H1 (cell line): ENCODE results near the gene ETV5. TPM values are rescaled to one million over a fixed set of nuclear protein-coding genes. Genes with fewer than 3 reads are reported as not detected.
A peak's percentile ranks its signal among the peaks of the same experiment; 100 is the strongest.

ENCODE experiments used
- CTCF ChIA-PET: fragments of 300-600 bp; sonication (Branson Sonifier 250); formaldehyde crosslinking; loops from one replicate; lab custom pipeline; 2021; ENCODE audit not compliant: partially characterized antibody; lab: Charles Lee
- POLR2A ChIA-PET: fragments of 300-600 bp; sonication (Branson Sonifier 250); formaldehyde crosslinking; loops from one replicate; lab custom pipeline; 2021; ENCODE audit warnings: inconsistent platforms; ENCODE audit not compliant: partially characterized antibody; lab: Charles Lee
- DNase-seq, 2 experiments: peaks; one replicate each; pipeline versions ENCODE4 v3.0.0 to v3.0.0-alpha.2; 2010 to 2022; ENCODE audit warnings: low spot score in 2 of 2, low read depth in 1 of 2, mixed read lengths in 1 of 2
- FAIRE-seq: peaks from 2 replicates; lab custom pipeline; 2011; peaks lifted over from hg19 to GRCh38; lab: Jason Lieb, UNC
- H2AFZ ChIP-seq: 2 replicates; pipeline ENCODE4 v1.8.1; 2012; ENCODE audit warnings: low read length, inconsistent platforms
- H2AK5ac ChIP-seq: 2 replicates; pipeline ENCODE4 v1.6.1; 2013; ENCODE audit warnings: low read depth, low read length
- H2BK120ac ChIP-seq: replicated peaks from 2 replicates; pipeline ENCODE3; 2013; ENCODE audit warnings: low read depth, low read length, inconsistent platforms
- H2BK12ac ChIP-seq: 2 replicates; pipeline ENCODE4 v1.6.1; 2013; ENCODE audit warnings: low read depth, low read length
- H2BK15ac ChIP-seq: 2 replicates; pipeline ENCODE4 v1.6.1; 2013; ENCODE audit warnings: low read length
- H2BK20ac ChIP-seq: 2 replicates; pipeline ENCODE4 v1.6.1; 2013; ENCODE audit warnings: low read length
- H2BK5ac ChIP-seq: 2 replicates; pipeline ENCODE4 v1.6.1; 2013; ENCODE audit warnings: low read depth, low read length
- H3K14ac ChIP-seq: 2 replicates; pipeline ENCODE4 v1.6.1; 2013; ENCODE audit warnings: inconsistent platforms; ENCODE audit not compliant: insufficient read length
- H3K18ac ChIP-seq: 2 replicates; pipeline ENCODE4 v1.6.1; 2013; ENCODE audit warnings: low read length; ENCODE audit errors: extremely low read depth
- H3K23ac ChIP-seq: 2 replicates; pipeline ENCODE4 v1.6.1; 2013; ENCODE audit warnings: inconsistent platforms; ENCODE audit not compliant: insufficient read length
- H3K23me2 ChIP-seq: 2 replicates; pipeline ENCODE4 v1.6.1; 2013; ENCODE audit warnings: low read depth, low read length
- H3K27ac ChIP-seq: 2 replicates; pipeline ENCODE4 v1.6.1; 2011; ENCODE audit warnings: low read depth, low read length, inconsistent platforms
- H3K27me3 ChIP-seq, 4 experiments: replicated peaks in 1 of 4; 1 replicate in 1 of 4; 2 replicates in 3 of 4; pipeline versions ENCODE4 v1.6.1 to v1.8.1; 2011 to 2013; ENCODE audit warnings: low read length in 3 of 4, mild to moderate bottlenecking in 3 of 4, inconsistent platforms in 2 of 4, mixed read lengths in 2 of 4, moderate library complexity in 1 of 4; ENCODE audit not compliant: control insufficient read depth in 3 of 4, insufficient read depth in 3 of 4; ENCODE audit errors: extremely low read depth in 1 of 4
- H3K36me3 ChIP-seq, 4 experiments: 2 replicates each; pipeline versions ENCODE4 v1.6.1 to v1.8.1; 2011 to 2013; ENCODE audit warnings: mild to moderate bottlenecking in 4 of 4, low read length in 3 of 4, moderate library complexity in 2 of 4, control low read depth in 1 of 4, inconsistent platforms in 1 of 4; ENCODE audit not compliant: insufficient read depth in 4 of 4, control insufficient read depth in 2 of 4
- H3K4ac ChIP-seq: replicated peaks from 2 replicates; pipeline ENCODE3; 2013; ENCODE audit warnings: low read length, low read depth, mixed read lengths, inconsistent platforms; ENCODE audit not compliant: insufficient read length
- H3K4me1 ChIP-seq, 4 experiments: replicated peaks in 1 of 4; 1 replicate in 1 of 4; 2 replicates in 3 of 4; pipeline versions ENCODE4 v1.6.1 to v1.8.1; 2011 to 2013; ENCODE audit warnings: low read length in 3 of 4, inconsistent platforms in 2 of 4, mixed read lengths in 1 of 4; ENCODE audit not compliant: insufficient read depth in 4 of 4, control insufficient read depth in 3 of 4
- H3K4me2 ChIP-seq, 2 experiments: 2 replicates each; pipeline versions ENCODE4 v1.6.1 to v1.8.1; 2011 to 2013; ENCODE audit warnings: low read depth in 2 of 2, low read length in 2 of 2, control low read depth in 1 of 2, inconsistent platforms in 1 of 2, mild to moderate bottlenecking in 1 of 2; ENCODE audit not compliant: insufficient read depth in 1 of 2
- H3K4me3 ChIP-seq, 4 experiments: fragments of 200-600, 300-600 bp in 1 of 4; sonication (generic), shearing (Covaris generic), sonication (Bioruptor Twin) in 1 of 4; 2 replicates each; pipeline versions ENCODE4 v1.5.1 to v1.8.1; 2011 to 2016; ENCODE audit warnings: low read length in 4 of 4, low read depth in 3 of 4, control low read depth in 2 of 4, inconsistent platforms in 2 of 4, mild to moderate bottlenecking in 2 of 4, mixed read lengths in 1 of 4, moderate library complexity in 1 of 4; ENCODE audit not compliant: insufficient read depth in 2 of 4; ENCODE audit errors: extremely low read depth in 1 of 4
- H3K56ac ChIP-seq: replicated peaks from 2 replicates; pipeline ENCODE3; 2013; ENCODE audit warnings: low read depth, mild to moderate bottlenecking, mixed read lengths, low read length, inconsistent platforms; ENCODE audit not compliant: insufficient read length
- H3K79me1 ChIP-seq: 2 replicates; pipeline ENCODE4 v1.6.1; 2013; ENCODE audit warnings: low read depth, low read length, control low read depth
- H3K79me2 ChIP-seq, 2 experiments: 2 replicates each; pipeline versions ENCODE4 v1.6.1 to v1.8.1; 2012 to 2013; ENCODE audit warnings: low read length in 2 of 2, mild to moderate bottlenecking in 2 of 2, inconsistent platforms in 1 of 2; ENCODE audit not compliant: insufficient read depth in 2 of 2, control insufficient read depth in 1 of 2
- H3K9ac ChIP-seq, 4 experiments: replicated peaks in 1 of 4; 1 replicate in 1 of 4; 2 replicates in 3 of 4; pipeline versions ENCODE4 v1.6.1 to v1.8.1; 2011 to 2013; ENCODE audit warnings: low read depth in 3 of 4, low read length in 3 of 4, control low read depth in 2 of 4, mild to moderate bottlenecking in 2 of 4, moderate library complexity in 2 of 4, inconsistent platforms in 1 of 4; ENCODE audit errors: extremely low read depth in 1 of 4
- H3K9me3 ChIP-seq, 2 experiments: 2 replicates each; pipeline versions ENCODE4 v1.6.1 to v1.8.1; 2012 to 2013; ENCODE audit warnings: mild to moderate bottlenecking in 2 of 2, moderate library complexity in 2 of 2, control low read depth in 1 of 2, inconsistent platforms in 1 of 2, low read depth in 1 of 2, low read length in 1 of 2, mixed read lengths in 1 of 2; ENCODE audit not compliant: insufficient read depth in 2 of 2
- H4K20me1 ChIP-seq, 2 experiments: replicated peaks in 1 of 2; 2 replicates each; pipeline versions ENCODE3 to v1.8.1; 2011 to 2013; ENCODE audit warnings: inconsistent platforms in 2 of 2, low read length in 2 of 2, mild to moderate bottlenecking in 1 of 2; ENCODE audit not compliant: insufficient read depth in 2 of 2, control insufficient read depth in 1 of 2
- H4K5ac ChIP-seq: 2 replicates; pipeline ENCODE4 v1.6.1; 2013; ENCODE audit warnings: low read length, low read depth, mixed read lengths, inconsistent platforms; ENCODE audit not compliant: insufficient read length
- H4K8ac ChIP-seq: 2 replicates; pipeline ENCODE4 v1.8.0; 2013; ENCODE audit warnings: mild to moderate bottlenecking, moderate library complexity, low read length, inconsistent platforms; ENCODE audit not compliant: insufficient read depth; ENCODE audit errors: extremely low read depth
- H4K91ac ChIP-seq: replicated peaks from 2 replicates; pipeline ENCODE3; 2013; ENCODE audit warnings: low read length, mixed read lengths, inconsistent platforms; ENCODE audit not compliant: insufficient read length
- BACH1 ChIP-seq: IDR thresholded peaks from 2 replicates; pipeline ENCODE4 v1.6.1; 2012; ENCODE audit warnings: low read length, improper control_type of control experiment
- EZH2 ChIP-seq: fragments of 200-600 bp; sonication (generic); IDR thresholded peaks from 2 replicates; pipeline ENCODE4 v1.7.1; 2012; ENCODE audit warnings: low read depth, mild to moderate bottlenecking, moderate library complexity, low read length, inconsistent platforms; ENCODE audit not compliant: severe bottlenecking
- GABPA ChIP-seq: IDR thresholded peaks from 2 replicates; pipeline ENCODE4 v1.6.1; 2011; ENCODE audit warnings: mild to moderate bottlenecking, low read length, moderate library complexity, borderline replicate concordance; ENCODE audit not compliant: insufficient read depth
- MAFK ChIP-seq: IDR thresholded peaks from 2 replicates; pipeline ENCODE4 v1.6.1; 2012; ENCODE audit warnings: low read depth, mild to moderate bottlenecking, improper control_type of control experiment, low read length
- NANOG ChIP-seq: IDR thresholded peaks from 2 replicates; pipeline ENCODE4 v1.6.1; 2011; ENCODE audit warnings: low read length, low read depth, mild to moderate bottlenecking, inconsistent platforms; ENCODE audit not compliant: insufficient read depth, poor library complexity, severe bottlenecking
- SP2 ChIP-seq: IDR thresholded peaks from 2 replicates; pipeline ENCODE4 v1.6.1; 2012; ENCODE audit warnings: mild to moderate bottlenecking, low read length, inconsistent platforms
- SUZ12 ChIP-seq: fragments of 200-600 bp; sonication (generic); IDR thresholded peaks from 2 replicates; pipeline ENCODE4 v1.6.1; 2012; ENCODE audit warnings: mild to moderate bottlenecking, inconsistent platforms, low read length, moderate library complexity, mixed read lengths
- TEAD4 ChIP-seq: IDR thresholded peaks from 2 replicates; pipeline ENCODE4 v1.6.1; 2012; ENCODE audit warnings: low read depth, low read length, inconsistent platforms, mixed read lengths
- WGBS, 2 experiments: shearing (Covaris generic) in 1 of 2; methylation state at CpG; one replicate each; pipeline versions ENCODE4 v1.1.6 to v1.1.7; 2013 to 2015; ENCODE audit warnings: low lambda C conversion rate in 2 of 2, mixed read lengths in 2 of 2, inconsistent platforms in 1 of 2, low coverage in 1 of 2, missing lambda C conversion rate in 1 of 2; ENCODE audit not compliant: insufficient replicate concordance in 2 of 2, insufficient coverage in 1 of 2, insufficient read length in 1 of 2; ENCODE audit errors: extremely low coverage in 1 of 2, missing lambda C conversion rate in 1 of 2; 5-methylcytosine and 5-hydroxymethylcytosine counted together
- polyA plus RNA-seq, 7 experiments: library from polyadenylated mRNA; depleted of rRNA in 3 of 7; stranded (reverse) in 5 of 7; unstranded in 2 of 7; fragments of >200 nt in 5 of 7; fragments of 200-250 nt in 2 of 7; gene quantifications; 1 replicate in 5 of 7; 2 replicates in 1 of 7; 4 replicates in 1 of 7; pipeline versions ENCODE4 v1.2.1 to v1.2.3, GENCODE V29; 2011 to 2013; ENCODE audit warnings: missing spikeins in 2 of 7, mixed read lengths in 2 of 7
- total RNA-seq: library from RNA; stranded (reverse); fragmentation: NEBNext Ultra II Directional; extraction: Animal tissue kit (Norgen Biotek cat#: 25700); gene quantifications from 2 replicates; pipeline ENCODE4 v1.2.1, GENCODE V29; 2021
- TF ChIP-seq, protein P1 (sequence below): IDR thresholded peaks from 2 replicates; pipeline ENCODE4 v1.6.1; 2012; ENCODE audit warnings: inconsistent platforms

The ETV5 gene
- total and polyA plus RNA-seq, 2 of the 8 experiments (the other 6 are each of a cell fraction or from before 2014, with no cell fraction given), result 13.1 to 36.9 TPM

GRCh38 chr3:186128158-186128557 is 19.3 kb upstream of the ETV5 start:
- H3K4me3 ChIP-seq, result no peak overlapping the region
- FAIRE-seq (peak; percentile 48), DNase-seq (no peak)
- H3K4me2 ChIP-seq, result 0 out of 4 replicates have a peak overlapping the region, but pooled peaks of 1 of the 2 experiments have one; percentile 28
- no peak overlapping the region for H3K56ac ChIP-seq
- H2BK12ac ChIP-seq, result no peak overlapping the region
- H4K20me1 ChIP-seq, result peaks cover 0 to 3% of the 10 kb centered on the region in 2 experiments
- H3K23me2 ChIP-seq, result peaks cover 16% of the 10 kb centered on the region; the same call in 1 of the 2 replicates
- CTCF ChIA-PET, result interaction anchor here (0.7 to 1.4 kb wide), 2 partner anchors 10 to 127 kb away, joined by 3 read pairs; no protein-coding TSS in a partner anchor
- no peak overlapping the region for H2BK5ac ChIP-seq
- H2AK5ac ChIP-seq, result no peak overlapping the region
- no peak overlapping the region for H4K5ac ChIP-seq
- H4K91ac ChIP-seq, result no peak overlapping the region
- no peaks in the 10 kb centered on the region; a peak in 2 of 7 replicates for H3K27me3 ChIP-seq
- H3K23ac ChIP-seq, result no peak overlapping the region
- no peak overlapping the region for H2AFZ ChIP-seq
- H3K79me1 ChIP-seq, result no peaks in the 10 kb centered on the region
- peaks cover 2 to 6% (median 4%) of the 10 kb centered on the region in 4 experiments; a peak in 3 of 7 replicates for H3K4me1 ChIP-seq
- H3K9me3 ChIP-seq, result no peaks in the 10 kb centered on the region
- no peak overlapping the region for H2BK20ac ChIP-seq
- H3K36me3 ChIP-seq, result no peaks in the 10 kb centered on the region
- H3K79me2 ChIP-seq, result no peaks in the 10 kb centered on the region
- H3K27ac ChIP-seq, result no peak overlapping the region
- no peak overlapping the region; a peak in 1 of 7 replicates for H3K9ac ChIP-seq
- no peak overlapping the region for H3K18ac ChIP-seq
- no peak overlapping the region for H2BK120ac ChIP-seq
- H3K14ac ChIP-seq, result no peak overlapping the region
- TF ChIP-seq SP2, result no peak
- no peak for TF ChIP-seq BACH1
- TF ChIP-seq, protein P1, sequence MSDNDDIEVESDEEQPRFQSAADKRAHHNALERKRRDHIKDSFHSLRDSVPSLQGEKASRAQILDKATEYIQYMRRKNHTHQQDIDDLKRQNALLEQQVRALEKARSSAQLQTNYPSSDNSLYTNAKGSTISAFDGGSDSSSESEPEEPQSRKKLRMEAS, result no peak
- no peak for TF ChIP-seq GABPA
- TF ChIP-seq EZH2, result no peak
- peak; percentile 75 for TF ChIP-seq NANOG
- TF ChIP-seq MAFK, result no peak
- peak; percentile 61 for TF ChIP-seq TEAD4
- TF ChIP-seq SUZ12, result no peak
- TF ChIP-seq, all 59 proteins: peak for 2
- H4K8ac ChIP-seq, result no peak overlapping the region
- no peak overlapping the region for H2BK15ac ChIP-seq
- POLR2A ChIA-PET, result interaction anchor here (0.5 kb wide), 1 partner anchor 101 kb away, joined by 3 read pairs; no protein-coding TSS in a partner anchor
- WGBS, 2 experiments, result 47% methylated on average over 6 of the region's 8 CpGs; no CpG with 5 or more reads in 1 of the 2 experiments
- no peak overlapping the region for H3K4ac ChIP-seq
